HEK293 (cell line): ENCODE measurements around the gene FAM170A.

Source experiments
- CTCF ChIA-PET: fragments of 350-600 bp; formaldehyde crosslinking; extraction: SDS; loops from one replicate; lab custom pipeline; 2021; ENCODE audit warnings: antibody characterized with exemption; lab: Yijun Ruan, JAX
- POLR2A ChIA-PET: fragments of 300-600 bp; formaldehyde crosslinking; extraction: SDS; loops from one replicate; lab custom pipeline; 2020; ENCODE audit warnings: antibody characterized with exemption, inconsistent platforms; lab: Yijun Ruan, JAX
- H3K27ac ChIP-seq: fragments of 200-500 bp; sonication (Bioruptor generic); 2 replicates; pipeline ENCODE4 v1.5.1; 2014; ENCODE audit warnings: low read depth, low read length, control low read depth, inconsistent platforms; ENCODE audit errors: extremely low read depth
- H3K36me3 ChIP-seq, 2 experiments: fragments of 200-500 bp in 1 of 2; sonication (Bioruptor generic) in 1 of 2; 1 replicate in 1 of 2; 2 replicates in 1 of 2; pipeline ENCODE4 v1.5.1; 2014 to 2017; ENCODE audit warnings: inconsistent platforms in 2 of 2, low read length in 2 of 2; ENCODE audit not compliant: control insufficient read depth in 2 of 2, insufficient read depth in 1 of 2
- H3K4me1 ChIP-seq: fragments of 200-500 bp; sonication (Bioruptor generic); 2 replicates; pipeline ENCODE4 v1.5.1; 2014; ENCODE audit warnings: mild to moderate bottlenecking, low read length, inconsistent platforms; ENCODE audit not compliant: control insufficient read depth, insufficient read depth
- H3K4me3 ChIP-seq: 2 replicates; pipeline ENCODE4 v1.5.1; 2011; ENCODE audit warnings: low read depth, mild to moderate bottlenecking, control low read depth, low read length, moderate library complexity
- H3K9me3 ChIP-seq: fragments of 200-500 bp; sonication (Bioruptor generic); 2 replicates; pipeline ENCODE4 v1.5.1; 2014; ENCODE audit warnings: low read depth, low read length, inconsistent platforms; ENCODE audit not compliant: control insufficient read depth, insufficient read depth
- HOXA7 ChIP-seq: sonication (generic); formaldehyde crosslinking; IDR thresholded peaks from 2 replicates; pipeline ENCODE4 v1.8.1; 2022; ENCODE audit warnings: missing genetic modification reagents, borderline replicate concordance
- KLF7 ChIP-seq: fragments of 450-650 bp; formaldehyde crosslinking; IDR thresholded peaks from 2 replicates; pipeline ENCODE4 v1.5.1; 2016; ENCODE audit warnings: missing biosample characterization, missing genetic modification characterization, borderline replicate concordance
- OSR2 ChIP-seq: fragments of 450-650 bp; formaldehyde crosslinking; IDR thresholded peaks from 2 replicates; pipeline ENCODE4 v1.5.1; 2016; ENCODE audit warnings: missing biosample characterization, missing genetic modification characterization
- SALL2 ChIP-seq: fragments of 450-650 bp; formaldehyde crosslinking; IDR thresholded peaks from 2 replicates; pipeline ENCODE4 v1.5.0; 2017; ENCODE audit warnings: missing biosample characterization, mild to moderate bottlenecking, missing genetic modification characterization, borderline replicate concordance
- WT1 ChIP-seq: fragments of 450-650 bp; formaldehyde crosslinking; IDR thresholded peaks from 2 replicates; pipeline ENCODE4 v1.5.1; 2016; ENCODE audit warnings: missing biosample characterization, missing genetic modification characterization
- ZNF114 ChIP-seq: fragments of 450-650 bp; formaldehyde crosslinking; IDR thresholded peaks from 2 replicates; pipeline ENCODE4 v1.5.0; 2017; ENCODE audit warnings: missing biosample characterization, missing genetic modification characterization
- ZNF16 ChIP-seq: fragments of 450-650 bp; formaldehyde crosslinking; IDR thresholded peaks from 2 replicates; pipeline ENCODE4 v1.5.1; 2016; ENCODE audit warnings: low read depth, missing biosample characterization, missing genetic modification characterization
- ZNF239 ChIP-seq: fragments of 450-650 bp; formaldehyde crosslinking; IDR thresholded peaks from 2 replicates; pipeline ENCODE4 v1.5.1; 2016; ENCODE audit warnings: missing biosample characterization, missing genetic modification characterization
- ZNF26 ChIP-seq: fragments of 450-650 bp; formaldehyde crosslinking; IDR thresholded peaks from 2 replicates; pipeline ENCODE4 v1.5.1; 2016; ENCODE audit warnings: missing biosample characterization, missing genetic modification characterization
- ZNF280D ChIP-seq: fragments of 450-650 bp; formaldehyde crosslinking; IDR thresholded peaks from 2 replicates; pipeline ENCODE4 v1.5.1; 2016; ENCODE audit warnings: missing biosample characterization, missing genetic modification characterization
- ZNF394 ChIP-seq: fragments of 450-650 bp; formaldehyde crosslinking; IDR thresholded peaks from 2 replicates; pipeline ENCODE4 v1.5.1; 2016; ENCODE audit warnings: missing biosample characterization, missing genetic modification characterization, mild to moderate bottlenecking, moderate library complexity, borderline replicate concordance
- ZNF555 ChIP-seq: fragments of 450-650 bp; formaldehyde crosslinking; conservative IDR thresholded peaks from 2 replicates; pipeline ENCODE4 v1.5.1; 2017; ENCODE audit warnings: missing biosample characterization, mild to moderate bottlenecking, missing genetic modification characterization, inconsistent platforms
- ZNF561 ChIP-seq: fragments of 450-650 bp; IDR thresholded peaks from 2 replicates; pipeline ENCODE4 v1.5.1; 2018; ENCODE audit warnings: missing biosample characterization, missing genetic modification characterization, borderline replicate concordance
- ZNF624 ChIP-seq: fragments of 450-650 bp; formaldehyde crosslinking; IDR thresholded peaks from 2 replicates; pipeline ENCODE4 v1.5.1; 2017; ENCODE audit warnings: missing biosample characterization, missing genetic modification characterization
- ZNF658 ChIP-seq: fragments of 450-650 bp; formaldehyde crosslinking; IDR thresholded peaks from 2 replicates; pipeline ENCODE4; 2016; ENCODE audit warnings: missing biosample characterization, missing genetic modification characterization
- ZNF677 ChIP-seq: fragments of 450-650 bp; IDR thresholded peaks from 2 replicates; pipeline ENCODE4 v1.5.0; 2018; ENCODE audit warnings: missing biosample characterization, mild to moderate bottlenecking, missing genetic modification characterization, moderate library complexity
- ZNF701 ChIP-seq: fragments of 450-650 bp; formaldehyde crosslinking; IDR thresholded peaks from 2 replicates; pipeline ENCODE4 v1.5.1; 2016; ENCODE audit warnings: missing biosample characterization, missing genetic modification characterization
- ZNF792 ChIP-seq: fragments of 450-650 bp; formaldehyde crosslinking; IDR thresholded peaks from 2 replicates; pipeline ENCODE4 v1.5.1; 2016; ENCODE audit warnings: missing biosample characterization, missing genetic modification characterization
- ZSCAN5A ChIP-seq: fragments of 450-650 bp; formaldehyde crosslinking; IDR thresholded peaks from 2 replicates; pipeline ENCODE4 v1.5.1; 2016; ENCODE audit warnings: missing biosample characterization, missing genetic modification characterization

Gene FAM170A

GRCh38 chr5:119631660-119632059 lies 2.3 kb downstream of the FAM170A start:
- H3K36me3 ChIP-seq = no peaks in the 10 kb centered on the region
- ChIA-PET POLR2A (no interaction called here), CTCF (no interaction called here)

GRCh38 chr5:119651486-119651885 lies 22.1 kb downstream of the FAM170A start:
- POLR2A ChIA-PET = no interaction called here
- TF ChIP-seq ZNF114 (tag by site-specific recombination) = no peak
- TF ChIP-seq ZNF555 (tag by site-specific recombination) = no peak
- no peak for TF ChIP-seq ZNF701
- no peak for TF ChIP-seq ZNF280D
- TF ChIP-seq ZNF677 = no peak
- TF ChIP-seq KLF7 (tag by site-specific recombination) = no peak
- TF ChIP-seq ZNF561 = no peak
- no peak for TF ChIP-seq ZNF624 (tag by site-specific recombination)
- TF ChIP-seq ZNF658 = no peak
- no peak for TF ChIP-seq ZNF792 (tag by site-specific recombination)
- TF ChIP-seq ZSCAN5A (tag by site-specific recombination) = no peak
- TF ChIP-seq ZNF16 (tag by site-specific recombination) = no peak
- no peak for TF ChIP-seq SALL2 (tag by site-specific recombination)
- H3K9me3 ChIP-seq = no peaks in the 10 kb centered on the region
- no peaks in the 10 kb centered on the region for H3K4me1 ChIP-seq
- CTCF ChIA-PET = no interaction called here
- no peak overlapping the region for H3K4me3 ChIP-seq
- H3K27ac ChIP-seq = no peak overlapping the region
- no peaks in the 10 kb centered on the region for H3K36me3 ChIP-seq

More at GRCh38 chr5:119631660-119632059, 2.3 kb downstream of the FAM170A start:
- no peaks in the 10 kb centered on the region for H3K4me1 ChIP-seq
- H3K4me3 ChIP-seq = no peak overlapping the region
- TF ChIP-seq ZNF394 (tag by site-specific recombination) (no peak), ZNF239 (tag by site-specific recombination) (no peak), OSR2 (tag by site-specific recombination) (no peak), WT1 (no peak), ZNF26 (tag by site-specific recombination) (no peak), HOXA7 (CRISPR knock-in tag) (no peak)
- no peak overlapping the region for H3K27ac ChIP-seq
- no peaks in the 10 kb centered on the region for H3K9me3 ChIP-seq
